Fibroblast of lung (primary cell): Measurements from ENCODE around the gene CDCP1.

Experiments used
- CTCF ChIP-seq, 2 donors: IDR thresholded peaks in 1 of 2; conservative IDR thresholded peaks in 1 of 2; 1 replicate in 1 of 2; 2 replicates in 1 of 2; pipeline ENCODE4 v1.5.1; 2011 to 2012; ENCODE audit warnings: low read length in 2 of 2, control low read depth in 1 of 2, inconsistent platforms in 1 of 2, low read depth in 1 of 2, mild to moderate bottlenecking in 1 of 2
- EZH2 ChIP-seq: IDR thresholded peaks from 2 replicates; pipeline ENCODE4 v1.5.1; 2012; ENCODE audit warnings: low read length, control low read depth, mild to moderate bottlenecking; ENCODE audit errors: missing control alignments

GRCh38 chr3:45152307-45152706 is 6.1 kb upstream of the CDCP1 start:
- no peak for TF ChIP-seq CTCF (conservative IDR thresholded peaks at IDR 0.05 in 1 of 2, IDR thresholded peaks at IDR 0.05 in 1 of 2; ENCODE audit: low read depth in 1 of 2, low read length in 2 of 2)
- TF ChIP-seq EZH2: no peak
